ENCODE results near the gene CUZD1. TPM values are rescaled to one million over a fixed set of nuclear protein-coding genes. Genes with fewer than 3 reads are reported as not detected.
A peak's percentile ranks its signal among the peaks of the same experiment; 100 is the strongest.

CUZD1 gene
- total and polyA plus RNA-seq, 2 of the 13 experiments (the other 11 are each of a cell fraction or from before 2014, with no cell fraction given) = 0.22 to 0.29 TPM

DNA sequence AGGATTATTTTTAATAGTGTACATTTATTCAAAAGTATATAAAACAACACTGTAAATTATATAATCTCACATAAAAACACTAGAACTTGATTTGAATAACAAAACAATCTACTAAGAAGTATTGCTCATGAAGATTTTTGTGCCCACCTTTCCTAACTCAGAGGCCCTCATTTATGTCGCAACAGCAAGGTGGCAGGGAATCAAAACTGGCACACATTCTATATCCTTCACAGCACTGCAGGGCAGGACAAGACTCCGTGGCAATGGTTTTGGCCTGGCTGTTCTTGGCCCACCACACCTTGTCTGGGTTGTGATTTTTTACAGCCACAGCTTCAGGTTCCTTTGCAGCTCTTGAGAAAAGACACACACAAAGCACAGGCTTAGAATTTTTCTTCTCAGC is 3.4 kb upstream of the CUZD1 start:
- ChIA-PET CTCF (ENCODE audit: low intra/inter-chr PET ratio, low total read pairs) (no interaction called here), POLR2A (no interaction called here)
- in situ Hi-C loops (cut with HindIII; ENCODE audit: extremely low pct_ligation_motif_present, low pct_unique_long_range_greater_than_20kb) = no loop called here
- Histone ChIP-seq H3K4me3 (replicated peaks in 1 of 3; ENCODE audit: insufficient read depth in 1 of 3, low read depth in 2 of 3, low read length in 3 of 3) (no peak overlapping the region), H2AFZ (ENCODE audit: low read length) (no peak overlapping the region), H3K27me3 (ENCODE audit: control insufficient read depth in 1 of 2, insufficient read depth in 2 of 2, low read length in 2 of 2) (no peaks in the 10 kb centered on the region), H3K4me2 (ENCODE audit: low read depth, low read length) (no peak overlapping the region), H3K9me3 (ENCODE audit: low read length) (no peaks in the 10 kb centered on the region), H3K27ac (ENCODE audit: extremely low read length, insufficient read depth, low read length) (no peak overlapping the region), H4K20me1 (ENCODE audit: insufficient read depth, low read length) (no peaks in the 10 kb centered on the region), H3K36me3 (replicated peaks in 1 of 2; ENCODE audit: control insufficient read depth in 1 of 2, insufficient read depth in 2 of 2, low read length in 2 of 2) (0 out of 5 replicates have a peak, but pooled peaks cover 0 to 9% of the 10 kb centered on the region in 2 experiments), H3K9ac (ENCODE audit: insufficient read depth, low read depth, low read length) (no peak overlapping the region), H3K79me2 (ENCODE audit: insufficient read depth, low read length) (no peaks in the 10 kb centered on the region), H3K4me1 (ENCODE audit: insufficient read depth, low read length) (no peaks in the 10 kb centered on the region)
- no peak for FAIRE-seq
- WGBS (ENCODE audit: low lambda C conversion rate) = 63% methylated on average over 2 of the region's 2 CpGs
- BruUV-seq (replicated peaks) = no TSS peak
- ATAC-seq = no peak
- intact Hi-C loops (cut with micrococcal nuclease; ENCODE audit: unreplicated experiment) = no loop called here
- TF ChIP-seq CEBPB (IDR thresholded peaks at IDR 0.05; ENCODE audit: borderline replicate concordance, low read depth, low read length) (peak; percentile 51), KLF6 (CRISPR knock-in tag; IDR thresholded peaks at IDR 0.05) (no peak)
- no peak for DNase-seq (ENCODE audit: low spot score)

DNA sequence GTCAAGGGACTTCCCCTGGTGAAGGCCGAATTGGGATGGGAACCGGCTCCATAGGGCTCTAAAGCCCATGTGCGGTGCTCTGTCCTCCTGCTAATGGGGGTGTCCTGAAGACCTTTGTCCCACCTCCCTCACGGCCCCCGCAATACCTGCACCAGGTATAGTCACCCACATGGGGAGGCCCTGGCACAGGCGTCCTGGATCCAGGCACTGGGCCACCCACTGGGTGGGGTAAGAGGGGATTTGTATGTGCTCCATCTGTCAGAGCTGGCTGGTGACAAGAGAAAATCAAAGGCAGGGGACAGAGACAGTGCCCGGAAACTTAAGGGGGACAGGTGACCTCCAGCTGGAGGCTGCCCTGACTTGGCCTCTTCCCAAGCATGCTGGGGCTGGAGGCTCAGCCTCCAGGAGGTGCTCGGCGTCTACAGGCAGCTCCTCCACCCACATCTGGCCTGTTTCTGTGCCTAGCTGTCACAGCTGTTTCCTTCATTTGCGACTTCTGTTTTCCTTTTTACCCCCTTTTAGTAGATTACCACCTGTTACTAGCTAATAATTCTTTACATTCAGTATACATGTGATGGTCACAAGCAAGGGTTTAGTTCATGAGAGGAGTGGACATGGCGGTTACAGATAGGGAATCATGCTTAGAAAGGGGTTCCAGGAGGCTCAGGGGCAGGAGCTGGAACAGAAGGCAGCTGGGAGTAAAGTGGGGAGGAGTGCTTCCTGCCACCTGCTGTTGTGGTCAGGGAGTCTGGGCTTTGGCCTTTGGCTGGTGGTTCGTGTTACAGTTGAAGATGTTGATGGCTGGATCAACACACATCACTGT is 2.3 kb upstream of the CUZD1 start:
- DNase-seq (ENCODE audit: low spot score) (no peak), FAIRE-seq (no peak), ATAC-seq (no peak)
- Histone ChIP-seq H3K27ac (ENCODE audit: extremely low read length, insufficient read depth, low read length) (no peak overlapping the region), H4K20me1 (ENCODE audit: insufficient read depth, low read length) (no peaks in the 10 kb centered on the region), H3K27me3 (ENCODE audit: control insufficient read depth in 1 of 2, insufficient read depth in 2 of 2, low read length in 2 of 2) (no peaks in the 10 kb centered on the region), H3K9me3 (ENCODE audit: low read length) (no peaks in the 10 kb centered on the region), H3K4me3 (replicated peaks in 1 of 3; ENCODE audit: insufficient read depth in 1 of 3, low read depth in 2 of 3, low read length in 3 of 3) (no peak overlapping the region), H3K4me1 (ENCODE audit: insufficient read depth, low read length) (no peaks in the 10 kb centered on the region), H3K36me3 (replicated peaks in 1 of 2; ENCODE audit: control insufficient read depth in 1 of 2, insufficient read depth in 2 of 2, low read length in 2 of 2) (0 out of 5 replicates have a peak, but pooled peaks cover 0 to 9% of the 10 kb centered on the region in 2 experiments), H3K79me2 (ENCODE audit: insufficient read depth, low read length) (no peaks in the 10 kb centered on the region), H3K9ac (ENCODE audit: insufficient read depth, low read depth, low read length) (no peak overlapping the region), H3K4me2 (ENCODE audit: low read depth, low read length) (no peak overlapping the region), H2AFZ (ENCODE audit: low read length) (no peak overlapping the region)
- BruUV-seq (replicated peaks) = no TSS peak
- intact Hi-C loops (cut with micrococcal nuclease; ENCODE audit: unreplicated experiment) (no loop called here), in situ Hi-C loops (cut with HindIII; ENCODE audit: extremely low pct_ligation_motif_present, low pct_unique_long_range_greater_than_20kb) (no loop called here)
- CTCF ChIA-PET (ENCODE audit: low intra/inter-chr PET ratio, low total read pairs) = no interaction called here
- POLR2A ChIA-PET = no interaction called here
- TF ChIP-seq ZC3H13 (CRISPR knock-in tag; IDR thresholded peaks at IDR 0.05) (no peak), ERF (CRISPR knock-in tag; IDR thresholded peaks at IDR 0.05) (no peak), SOX13 (IDR thresholded peaks at IDR 0.05) (no peak), SOX13 (CRISPR knock-in tag; conservative IDR thresholded peaks at IDR 0.05 in 1 of 2, IDR thresholded peaks at IDR 0.05 in 1 of 2) (no peak), ARNTL (CRISPR knock-in tag; IDR thresholded peaks at IDR 0.05) (no peak), PAWR (CRISPR knock-in tag; IDR thresholded peaks at IDR 0.05; ENCODE audit: borderline replicate concordance) (no peak)
- TF ChIP-seq, protein P1, sequence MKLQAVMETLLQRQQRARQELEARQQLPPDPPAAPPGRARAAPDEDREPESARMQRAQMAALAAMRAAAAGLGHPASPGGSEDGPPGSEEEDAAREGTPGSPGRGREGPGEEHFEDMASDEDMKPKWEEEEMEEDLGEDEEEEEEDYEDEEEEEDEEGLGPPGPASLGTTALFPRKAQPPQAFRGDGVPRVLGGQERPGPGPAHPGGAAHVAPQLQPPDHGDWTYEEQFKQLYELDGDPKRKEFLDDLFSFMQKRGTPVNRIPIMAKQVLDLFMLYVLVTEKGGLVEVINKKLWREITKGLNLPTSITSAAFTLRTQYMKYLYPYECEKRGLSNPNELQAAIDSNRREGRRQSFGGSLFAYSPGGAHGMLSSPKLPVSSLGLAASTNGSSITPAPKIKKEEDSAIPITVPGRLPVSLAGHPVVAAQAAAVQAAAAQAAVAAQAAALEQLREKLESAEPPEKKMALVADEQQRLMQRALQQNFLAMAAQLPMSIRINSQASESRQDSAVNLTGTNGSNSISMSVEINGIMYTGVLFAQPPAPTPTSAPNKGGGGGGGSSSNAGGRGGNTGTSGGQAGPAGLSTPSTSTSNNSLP (IDR thresholded peaks at IDR 0.05; ENCODE audit: low read depth, low read length) = no peak
- 45% methylated on average over 9 of the region's 12 CpGs for WGBS (ENCODE audit: low lambda C conversion rate)
